ENCODE measurements around the gene AKAP6. TPM values are rescaled to one million over a fixed set of nuclear protein-coding genes. Genes with fewer than 3 reads are reported as not detected.

Gene AKAP6
- total RNA-seq, 2 donors from 2014 or later = 3.6 to 9.9 TPM

GRCh38 chr14:32707742-32708500 lies 378.8 kb downstream of the AKAP6 start:
- Histone ChIP-seq H3K9me3 (no peaks in the 10 kb centered on the region), H3K36me3 (no peaks in the 10 kb centered on the region), H3K27me3 (replicated peaks; ENCODE audit: insufficient read depth) (no peaks in the 10 kb centered on the region), H3K4me3 (no peak overlapping the region), H3K27ac (no peak overlapping the region), H3K4me1 (replicated peaks) (no peaks in the 10 kb centered on the region)
- no peak for DNase-seq (ENCODE audit: low spot score)
- 71% methylated on average over 5 of the region's 5 CpGs for WGBS
- no peak for TF ChIP-seq POLR2AphosphoS5 (IDR thresholded peaks at IDR 0.05)
- no peak for TF ChIP-seq CTCF (IDR thresholded peaks at IDR 0.05)
- TF ChIP-seq POLR2A (IDR thresholded peaks at IDR 0.05) = no peak
- intact Hi-C loops (cut with DNase I) = loop anchor here (10.0 kb wide), 1 partner anchor 133 kb away; no protein-coding TSS in a partner anchor

- intact Hi-C loops (cut with DNase I) = loop anchor here (10.0 kb wide), 1 partner anchor 134 kb away; no protein-coding TSS in a partner anchor
Measured at GRCh38 chr14:32709027-32709426, 379.9 kb downstream of the AKAP6 start.

DNA sequence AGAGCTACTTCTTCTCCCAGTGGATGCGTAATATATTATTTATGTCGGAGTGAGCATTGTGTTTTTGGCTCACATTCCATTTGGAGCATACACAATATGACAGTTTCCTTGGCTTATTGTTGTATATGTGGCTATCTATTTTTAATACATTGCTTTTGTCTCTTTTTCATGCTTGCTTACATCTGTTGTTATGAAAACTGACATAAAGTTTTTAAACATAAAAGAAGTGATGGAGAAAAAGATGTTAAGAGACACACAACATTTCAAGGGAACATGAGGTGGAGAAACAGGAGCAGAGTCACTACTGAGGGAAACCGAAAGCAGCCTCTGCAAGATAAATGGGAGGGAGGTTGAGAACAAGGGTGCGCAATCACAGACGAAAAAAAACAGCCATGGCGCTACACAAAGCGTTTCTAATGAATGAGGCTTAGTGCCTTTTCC lies 381.2 kb downstream of the AKAP6 start:
- H3K4me3 ChIP-seq = no peak overlapping the region
- TF ChIP-seq POLR2AphosphoS5 (IDR thresholded peaks at IDR 0.05) (no peak), CTCF (IDR thresholded peaks at IDR 0.05) (no peak), POLR2A (IDR thresholded peaks at IDR 0.05) (no peak)
- WGBS = 82% methylated on average over 7 of the region's 7 CpGs
- no peaks in the 10 kb centered on the region for H3K9me3 ChIP-seq
- H3K27ac ChIP-seq = no peak overlapping the region
- intact Hi-C loops (cut with DNase I) = loop anchor here (5.0 to 10.0 kb wide), 2 partner anchors 225 to 1082 kb away; partner anchors contain the start of gene NPAS3
- DNase-seq (ENCODE audit: low spot score) = no peak
- H3K4me1 ChIP-seq (replicated peaks) = no peaks in the 10 kb centered on the region
- H3K36me3 ChIP-seq = no peaks in the 10 kb centered on the region
- no peaks in the 10 kb centered on the region for H3K27me3 ChIP-seq (replicated peaks; ENCODE audit: insufficient read depth)

More at GRCh38 chr14:32709027-32709426, 379.9 kb downstream of the AKAP6 start:
- Histone ChIP-seq H3K4me1 (replicated peaks) (no peaks in the 10 kb centered on the region), H3K36me3 (no peaks in the 10 kb centered on the region), H3K27me3 (replicated peaks; ENCODE audit: insufficient read depth) (no peaks in the 10 kb centered on the region), H3K27ac (no peak overlapping the region), H3K4me3 (no peak overlapping the region), H3K9me3 (no peaks in the 10 kb centered on the region)
- no peak for TF ChIP-seq POLR2AphosphoS5 (IDR thresholded peaks at IDR 0.05)
- peak; percentile 6 for DNase-seq (ENCODE audit: low spot score)
- WGBS = 34% methylated on average over 4 of the region's 4 CpGs

DNA sequence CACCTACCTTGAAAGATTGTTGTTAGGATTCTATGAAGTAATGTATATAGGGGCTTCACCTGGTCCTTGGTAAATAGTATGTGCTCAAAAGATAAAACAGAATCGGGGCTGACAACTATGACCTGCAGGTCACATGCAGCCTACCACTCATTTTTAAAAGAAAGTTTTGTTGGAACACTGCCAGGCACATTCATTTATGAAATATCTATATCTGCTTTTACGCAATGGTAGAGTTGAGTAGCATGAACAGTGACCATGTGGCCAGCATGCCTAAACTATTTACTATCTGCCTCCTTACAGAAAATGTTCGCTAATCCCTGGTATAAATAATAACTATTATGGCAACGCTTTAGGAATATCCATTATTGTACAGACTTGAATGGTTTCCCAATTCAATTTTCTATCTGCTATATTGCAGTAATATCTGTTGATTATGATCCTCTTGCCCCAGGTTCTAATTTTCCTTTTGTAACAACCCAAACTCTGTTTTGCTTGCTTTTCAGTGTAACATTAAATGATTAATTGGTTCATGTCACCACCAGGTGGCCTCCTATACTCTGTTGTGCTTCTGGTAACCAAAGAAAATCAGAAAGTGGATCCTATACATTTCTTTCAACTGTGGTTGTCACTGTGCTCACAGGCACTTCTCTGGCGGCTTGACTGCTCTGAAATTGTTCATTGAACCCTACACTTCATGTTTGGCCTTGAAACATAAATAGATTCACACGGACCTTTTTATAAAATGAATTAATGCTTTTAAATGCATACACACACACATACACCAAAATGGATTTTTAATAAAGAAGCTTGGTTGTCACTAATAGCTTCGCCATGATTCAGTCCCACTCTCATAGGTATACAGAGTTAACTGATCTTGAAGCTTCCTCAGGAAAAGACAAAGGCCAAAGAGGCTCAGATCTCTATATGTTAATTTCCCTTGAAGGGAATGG lies 381.9 kb downstream of the AKAP6 start:
- H3K9me3 ChIP-seq = no peaks in the 10 kb centered on the region
- peak; percentile 27 for DNase-seq (ENCODE audit: low spot score)
- H3K4me3 ChIP-seq = no peak overlapping the region
- intact Hi-C loops (cut with DNase I) = loop anchor here (5.0 to 10.0 kb wide), 2 partner anchors 224 to 1081 kb away; partner anchors contain the start of gene NPAS3
- TF ChIP-seq POLR2AphosphoS5 (IDR thresholded peaks at IDR 0.05) (no peak), CTCF (IDR thresholded peaks at IDR 0.05) (peak in 3 of 4 experiments; percentile 57 to 63 (median 57)), POLR2A (IDR thresholded peaks at IDR 0.05) (no peak)
- WGBS = 48% methylated on average over 7 of the region's 7 CpGs
- no peak overlapping the region for H3K27ac ChIP-seq
- no peaks in the 10 kb centered on the region for H3K4me1 ChIP-seq (replicated peaks)
- no peaks in the 10 kb centered on the region for H3K36me3 ChIP-seq
- no peaks in the 10 kb centered on the region for H3K27me3 ChIP-seq (replicated peaks; ENCODE audit: insufficient read depth)

GRCh38 chr14:32713856-32714255 lies 384.8 kb downstream of the AKAP6 start:
- no peaks in the 10 kb centered on the region for H3K36me3 ChIP-seq
- H3K4me1 ChIP-seq (replicated peaks) = no peaks in the 10 kb centered on the region
- TF ChIP-seq POLR2A (IDR thresholded peaks at IDR 0.05) (no peak), POLR2AphosphoS5 (IDR thresholded peaks at IDR 0.05) (no peak), CTCF (IDR thresholded peaks at IDR 0.05) (no peak)
- 74% methylated on average over 3 of the region's 3 CpGs for WGBS
- H3K4me3 ChIP-seq = no peak overlapping the region
- no peak for DNase-seq (ENCODE audit: low spot score)
- intact Hi-C loops (cut with DNase I) = loop anchor here (5.0 to 10.0 kb wide), 2 partner anchors 221 to 1078 kb away; partner anchors contain the start of gene NPAS3
- no peak overlapping the region for H3K27ac ChIP-seq
- H3K9me3 ChIP-seq = no peaks in the 10 kb centered on the region
- no peaks in the 10 kb centered on the region for H3K27me3 ChIP-seq (replicated peaks; ENCODE audit: insufficient read depth)
